Measurements from ENCODE around the gene EME2. TPM values are rescaled to one million over a fixed set of nuclear protein-coding genes. Genes with fewer than 3 reads are reported as not detected.

EME2 gene
- polyA plus RNA-seq, 1 donor from 2014 or later: 21.2 TPM

GRCh38 chr16:1781758-1782407, 9.3 kb downstream of the EME2 start:
- Histone ChIP-seq H3K9me2 (ENCODE audit: insufficient read depth, low read length) (no peaks in the 10 kb centered on the region), H3K27ac (ENCODE audit: low read length) (peak overlapping the region; percentile 63), H3K27me3 (ENCODE audit: insufficient read depth, low read depth, low read length) (no peaks in the 10 kb centered on the region), H3F3A (ENCODE audit: insufficient read depth, low read length, poor library complexity, severe bottlenecking) (no peaks in the 10 kb centered on the region), H3K4me2 (ENCODE audit: low read length) (peak overlapping the region; percentile 88), H3K36me3 (ENCODE audit: insufficient read depth, low read length) (no peaks in the 10 kb centered on the region), H3K4me3 (ENCODE audit: low read length) (peak overlapping the region; percentile 95), H4K20me1 (ENCODE audit: insufficient read depth) (peaks cover 28% of the 10 kb centered on the region), H2AFZ (ENCODE audit: low read depth, low read length) (no peak overlapping the region), H3K79me2 (replicated peaks; ENCODE audit: insufficient read depth, low read length) (peaks cover 34% of the 10 kb centered on the region), H3K9ac (ENCODE audit: low read length) (peak overlapping the region; percentile 82), H3K9me3 (ENCODE audit: low read length) (no peaks in the 10 kb centered on the region)
- TF ChIP-seq, protein P1, sequence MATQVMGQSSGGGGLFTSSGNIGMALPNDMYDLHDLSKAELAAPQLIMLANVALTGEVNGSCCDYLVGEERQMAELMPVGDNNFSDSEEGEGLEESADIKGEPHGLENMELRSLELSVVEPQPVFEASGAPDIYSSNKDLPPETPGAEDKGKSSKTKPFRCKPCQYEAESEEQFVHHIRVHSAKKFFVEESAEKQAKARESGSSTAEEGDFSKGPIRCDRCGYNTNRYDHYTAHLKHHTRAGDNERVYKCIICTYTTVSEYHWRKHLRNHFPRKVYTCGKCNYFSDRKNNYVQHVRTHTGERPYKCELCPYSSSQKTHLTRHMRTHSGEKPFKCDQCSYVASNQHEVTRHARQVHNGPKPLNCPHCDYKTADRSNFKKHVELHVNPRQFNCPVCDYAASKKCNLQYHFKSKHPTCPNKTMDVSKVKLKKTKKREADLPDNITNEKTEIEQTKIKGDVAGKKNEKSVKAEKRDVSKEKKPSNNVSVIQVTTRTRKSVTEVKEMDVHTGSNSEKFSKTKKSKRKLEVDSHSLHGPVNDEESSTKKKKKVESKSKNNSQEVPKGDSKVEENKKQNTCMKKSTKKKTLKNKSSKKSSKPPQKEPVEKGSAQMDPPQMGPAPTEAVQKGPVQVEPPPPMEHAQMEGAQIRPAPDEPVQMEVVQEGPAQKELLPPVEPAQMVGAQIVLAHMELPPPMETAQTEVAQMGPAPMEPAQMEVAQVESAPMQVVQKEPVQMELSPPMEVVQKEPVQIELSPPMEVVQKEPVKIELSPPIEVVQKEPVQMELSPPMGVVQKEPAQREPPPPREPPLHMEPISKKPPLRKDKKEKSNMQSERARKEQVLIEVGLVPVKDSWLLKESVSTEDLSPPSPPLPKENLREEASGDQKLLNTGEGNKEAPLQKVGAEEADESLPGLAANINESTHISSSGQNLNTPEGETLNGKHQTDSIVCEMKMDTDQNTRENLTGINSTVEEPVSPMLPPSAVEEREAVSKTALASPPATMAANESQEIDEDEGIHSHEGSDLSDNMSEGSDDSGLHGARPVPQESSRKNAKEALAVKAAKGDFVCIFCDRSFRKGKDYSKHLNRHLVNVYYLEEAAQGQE (IDR thresholded peaks at IDR 0.05; ENCODE audit: borderline replicate concordance): peak; percentile 1
- TF ChIP-seq, protein P2, sequence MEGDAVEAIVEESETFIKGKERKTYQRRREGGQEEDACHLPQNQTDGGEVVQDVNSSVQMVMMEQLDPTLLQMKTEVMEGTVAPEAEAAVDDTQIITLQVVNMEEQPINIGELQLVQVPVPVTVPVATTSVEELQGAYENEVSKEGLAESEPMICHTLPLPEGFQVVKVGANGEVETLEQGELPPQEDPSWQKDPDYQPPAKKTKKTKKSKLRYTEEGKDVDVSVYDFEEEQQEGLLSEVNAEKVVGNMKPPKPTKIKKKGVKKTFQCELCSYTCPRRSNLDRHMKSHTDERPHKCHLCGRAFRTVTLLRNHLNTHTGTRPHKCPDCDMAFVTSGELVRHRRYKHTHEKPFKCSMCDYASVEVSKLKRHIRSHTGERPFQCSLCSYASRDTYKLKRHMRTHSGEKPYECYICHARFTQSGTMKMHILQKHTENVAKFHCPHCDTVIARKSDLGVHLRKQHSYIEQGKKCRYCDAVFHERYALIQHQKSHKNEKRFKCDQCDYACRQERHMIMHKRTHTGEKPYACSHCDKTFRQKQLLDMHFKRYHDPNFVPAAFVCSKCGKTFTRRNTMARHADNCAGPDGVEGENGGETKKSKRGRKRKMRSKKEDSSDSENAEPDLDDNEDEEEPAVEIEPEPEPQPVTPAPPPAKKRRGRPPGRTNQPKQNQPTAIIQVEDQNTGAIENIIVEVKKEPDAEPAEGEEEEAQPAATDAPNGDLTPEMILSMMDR (IDR thresholded peaks at IDR 0.05; ENCODE audit: poor library complexity, severe bottlenecking): no peak
- TF ChIP-seq POLR2AphosphoS5 (IDR thresholded peaks at IDR 0.05): no peak
- no peak for TF ChIP-seq TAF1 (IDR thresholded peaks at IDR 0.05; ENCODE audit: low read depth)
- peak; percentile 56 for TF ChIP-seq MXI1 (conservative IDR thresholded peaks at IDR 0.05; ENCODE audit: poor library complexity, severe bottlenecking)
- TF ChIP-seq EZH2 (IDR thresholded peaks at IDR 0.05; ENCODE audit: borderline replicate concordance, insufficient read depth, low read length, poor library complexity, severe bottlenecking): no peak
- peak; percentile 10 for TF ChIP-seq RAD21 (conservative IDR thresholded peaks at IDR 0.05)

DNA sequence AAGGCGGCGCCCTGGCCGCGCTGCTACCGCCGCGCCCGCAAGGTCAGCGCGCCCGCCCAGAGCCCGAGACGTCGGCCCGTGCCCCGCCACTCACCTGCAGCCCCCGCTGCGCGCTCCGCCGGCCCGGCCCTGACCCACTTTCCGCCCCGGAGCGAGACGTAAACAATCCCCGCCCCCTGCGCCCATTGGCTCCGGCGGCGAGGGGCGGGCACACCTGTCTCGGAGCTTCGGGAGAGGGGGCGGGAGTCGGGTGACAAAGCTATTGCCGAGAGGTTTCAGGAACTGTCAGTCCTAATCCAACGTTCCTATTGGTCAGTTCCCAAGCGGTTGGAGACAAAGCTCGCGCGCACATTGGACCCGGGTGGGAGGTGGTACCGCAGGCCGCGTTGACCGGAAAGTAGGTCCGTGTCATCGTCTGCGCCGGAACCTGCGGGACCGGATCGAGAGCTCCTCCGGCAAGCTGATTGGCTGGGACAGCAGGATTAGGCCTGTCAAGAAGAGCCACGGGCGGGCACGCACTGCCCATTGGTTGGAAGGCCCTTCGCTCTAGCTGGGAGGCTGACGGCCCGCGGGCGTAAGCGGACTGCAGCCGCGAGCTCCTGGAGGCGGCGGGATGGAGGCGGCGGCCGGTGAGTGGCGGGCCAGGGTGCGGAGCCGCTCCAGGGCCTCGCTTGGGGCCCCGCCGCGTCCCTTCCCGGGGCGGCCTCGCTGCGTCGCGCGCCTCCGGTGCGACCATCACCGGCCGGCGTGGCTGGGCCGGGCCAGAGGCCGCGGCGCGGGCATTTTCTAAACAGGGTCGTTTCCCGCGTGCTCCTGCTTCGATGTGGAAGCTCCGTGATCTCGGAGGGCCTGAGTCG, 10.0 kb downstream of the EME2 start, which contains the start of the genes NUBP2 and SPSB3:
Gene NUBP2 (plus strand): TSS at position 553 of the 857 bp plus-strand sequence. CDS start 61 bp downstream, at position 614.
Gene SPSB3 (minus strand): TSS at position 164 of the 857 bp plus-strand sequence. CDS start 1,088 bp downstream, outside the sequence.
- Histone ChIP-seq H3K4me3 (ENCODE audit: low read length) (peak within 1 kb of the TSS; percentile 95), H4K20me1 (ENCODE audit: insufficient read depth) (peaks cover 28% of the 10 kb centered on the region), H3F3A (ENCODE audit: insufficient read depth, low read length, poor library complexity, severe bottlenecking) (no peaks in the 10 kb centered on the region), H3K79me2 (replicated peaks; ENCODE audit: insufficient read depth, low read length) (peaks cover 34% of the 10 kb centered on the region), H3K36me3 (ENCODE audit: insufficient read depth, low read length) (no peaks in the 10 kb centered on the region), H3K9ac (ENCODE audit: low read length) (peak within 1 kb of the TSS; percentile 82), H3K27ac (ENCODE audit: low read length) (peak within 1 kb of the TSS; percentile 63), H2AFZ (ENCODE audit: low read depth, low read length) (peak within 1 kb of the TSS; percentile 33), H3K9me2 (ENCODE audit: insufficient read depth, low read length) (no peaks in the 10 kb centered on the region), H3K4me2 (ENCODE audit: low read length) (peak within 1 kb of the TSS; percentile 88), H3K9me3 (ENCODE audit: low read length) (no peaks in the 10 kb centered on the region), H3K27me3 (ENCODE audit: insufficient read depth, low read depth, low read length) (no peaks in the 10 kb centered on the region)
- TF ChIP-seq EP300 (conservative IDR thresholded peaks at IDR 0.05; ENCODE audit: poor library complexity, severe bottlenecking) (peak; percentile 22), SMC3 (conservative IDR thresholded peaks at IDR 0.05; ENCODE audit: poor library complexity) (no peak), RAD21 (conservative IDR thresholded peaks at IDR 0.05) (peak; percentile 24), POLR2AphosphoS5 (IDR thresholded peaks at IDR 0.05) (peak; percentile 86), EZH2 (IDR thresholded peaks at IDR 0.05; ENCODE audit: borderline replicate concordance, insufficient read depth, low read length, poor library complexity, severe bottlenecking) (no peak), TAF1 (IDR thresholded peaks at IDR 0.05; ENCODE audit: low read depth) (no peak), MXI1 (conservative IDR thresholded peaks at IDR 0.05; ENCODE audit: poor library complexity, severe bottlenecking) (peak; percentile 92)
- TF ChIP-seq, protein P1 (IDR thresholded peaks at IDR 0.05; ENCODE audit: borderline replicate concordance): peak; percentile 18
- TF ChIP-seq, protein P2 (IDR thresholded peaks at IDR 0.05; ENCODE audit: poor library complexity, severe bottlenecking): no peak
